HepG2 (cell line): ENCODE measurements around the gene F12. TPM values are rescaled to one million over a fixed set of nuclear protein-coding genes. Genes with fewer than 3 reads are reported as not detected.

ENCODE experiments used
- ATAC-seq: fragments of 200-7000 bp; cut with Tn5 transposase; 3 replicates; pipeline ENCODE4 v1.9.1; 2020; ENCODE audit warnings: mild to moderate bottlenecking, moderate library complexity
- BruUV-seq: library from RNA; stranded (reverse); fragments of 400-500 nt; replicated peaks from 2 replicates; lab custom pipeline; 2021; lab: Mats Ljungman, UMichigan
- CTCF ChIA-PET: fragments of 300-600 bp; formaldehyde crosslinking; extraction: SDS; loops from one replicate; lab custom pipeline; 2021; ENCODE audit warnings: low total read pairs, inconsistent platforms, low intra/inter-chr PET ratio; lab: Yijun Ruan, JAX
- POLR2A ChIA-PET: fragments of 350-600 bp; sonication (Branson Sonifier 250); formaldehyde crosslinking; loops from one replicate; lab custom pipeline; 2020; ENCODE audit warnings: antibody characterized with exemption, inconsistent platforms; lab: Yijun Ruan, JAX
- DNase-seq: peaks from one replicate; pipeline ENCODE4 v3.0.0-alpha.2; 2015; ENCODE audit warnings: low spot score
- FAIRE-seq: peaks from 3 replicates; lab custom pipeline; 2011; peaks lifted over from hg19 to GRCh38; lab: Jason Lieb, UNC
- H2AFZ ChIP-seq: one replicate; pipeline ENCODE4 v1.6.1; 2011; ENCODE audit warnings: low read length, inconsistent platforms
- H3K27ac ChIP-seq: fragments of 300-600 bp; 3 replicates; pipeline ENCODE4 v1.8.0; 2011; ENCODE audit warnings: mixed run types, mild to moderate bottlenecking, mixed read lengths, low read length, inconsistent platforms; ENCODE audit not compliant: insufficient read depth; ENCODE audit errors: extremely low read length
- H3K27me3 ChIP-seq, 2 experiments: fragments of 200-600 bp in 1 of 2; 2 replicates in 1 of 2; 3 replicates in 1 of 2; pipeline versions ENCODE4 v1.6.0 to v1.8.0; 2011; ENCODE audit warnings: low read length in 2 of 2, mild to moderate bottlenecking in 2 of 2, moderate library complexity in 2 of 2, inconsistent platforms in 1 of 2; ENCODE audit not compliant: insufficient read depth in 2 of 2, control insufficient read depth in 1 of 2
- H3K36me3 ChIP-seq, 2 experiments: fragments of 200-600 bp in 1 of 2; replicated peaks in 1 of 2; 2 replicates in 1 of 2; 3 replicates in 1 of 2; pipeline versions ENCODE4 v1.5.1 to v1.8.0; 2011; ENCODE audit warnings: low read length in 2 of 2, inconsistent platforms in 1 of 2; ENCODE audit not compliant: insufficient read depth in 2 of 2, control insufficient read depth in 1 of 2
- H3K4me1 ChIP-seq: 2 replicates; pipeline ENCODE4 v1.5.1; 2012; ENCODE audit warnings: low read length, inconsistent platforms; ENCODE audit not compliant: insufficient read depth
- H3K4me2 ChIP-seq: 2 replicates; pipeline ENCODE4 v1.6.0; 2011; ENCODE audit warnings: low read depth, low read length, inconsistent platforms
- H3K4me3 ChIP-seq, 3 experiments: fragments of 200-600 bp in 1 of 3; sonication (generic), shearing (Covaris generic) in 1 of 3; replicated peaks in 1 of 3; 2 replicates each; pipeline ENCODE4 v1.5.1; 2011 to 2016; ENCODE audit warnings: low read length in 3 of 3, inconsistent platforms in 2 of 3, low read depth in 2 of 3, mild to moderate bottlenecking in 2 of 3, control low read depth in 1 of 3, mixed read lengths in 1 of 3; ENCODE audit not compliant: insufficient read depth in 1 of 3
- H3K79me2 ChIP-seq: one replicate; pipeline ENCODE4 v1.6.1; 2011; ENCODE audit warnings: low read length, inconsistent platforms; ENCODE audit not compliant: insufficient read depth
- H3K9ac ChIP-seq: 2 replicates; pipeline ENCODE4 v1.6.0; 2011; ENCODE audit warnings: mild to moderate bottlenecking, low read depth, low read length, inconsistent platforms; ENCODE audit not compliant: insufficient read depth
- H3K9me3 ChIP-seq: 2 replicates; pipeline ENCODE4 v1.5.1; 2012; ENCODE audit warnings: mild to moderate bottlenecking, low read length
- H4K20me1 ChIP-seq: 2 replicates; pipeline ENCODE4 v1.6.0; 2011; ENCODE audit warnings: inconsistent platforms, mild to moderate bottlenecking, low read length, moderate library complexity; ENCODE audit not compliant: insufficient read depth
- CHD4 ChIP-seq: fragments of 200-600 bp; sonication (generic); IDR thresholded peaks from 2 replicates; pipeline ENCODE4 v1.7.0; 2017; ENCODE audit warnings: mild to moderate bottlenecking, low read length, borderline replicate concordance
- CREB1 ChIP-seq, 2 experiments: fragments of 450-650 bp in 1 of 2; IDR thresholded peaks; 2 replicates each; pipeline ENCODE4 v1.6.1; 2016 to 2017; ENCODE audit warnings: control low read depth in 1 of 2, mild to moderate bottlenecking in 1 of 2, missing compliant biosample characterization in 1 of 2, missing genetic modification characterization in 1 of 2
- ETV6 ChIP-seq: sonication (generic); formaldehyde crosslinking; conservative IDR thresholded peaks from 2 replicates; pipeline ENCODE4 v1.4.0; 2020; ENCODE audit warnings: missing genetic modification reagents
- HMGA1 ChIP-seq: sonication (generic); formaldehyde crosslinking; conservative IDR thresholded peaks from 2 replicates; pipeline ENCODE4 v1.4.0; 2020; ENCODE audit warnings: missing genetic modification reagents
- MBD4 ChIP-seq: IDR thresholded peaks from 2 replicates; pipeline ENCODE4 v1.6.1; 2012; ENCODE audit warnings: low read length, inconsistent platforms, borderline replicate concordance
- NR1H2 ChIP-seq: sonication (generic); formaldehyde crosslinking; IDR thresholded peaks from 2 replicates; pipeline ENCODE4 v1.8.1; 2022; ENCODE audit warnings: low read depth, missing genetic modification reagents, borderline replicate concordance
- NR2C2 ChIP-seq: sonication (generic); formaldehyde crosslinking; IDR thresholded peaks from 2 replicates; pipeline ENCODE4 v1.4.0; 2020; ENCODE audit warnings: missing genetic modification reagents, mild to moderate bottlenecking, moderate library complexity, borderline replicate concordance
- REL ChIP-seq: sonication (generic); formaldehyde crosslinking; conservative IDR thresholded peaks from 2 replicates; pipeline ENCODE4 v1.8.0; 2022; ENCODE audit warnings: mild to moderate bottlenecking, missing genetic modification reagents, moderate library complexity
- SIX4 ChIP-seq: sonication (generic); formaldehyde crosslinking; IDR thresholded peaks from 2 replicates; pipeline ENCODE4 v1.4.0; 2020; ENCODE audit warnings: missing genetic modification reagents
- TCF7L2 ChIP-seq: IDR thresholded peaks from 2 replicates; pipeline ENCODE4 v1.6.1; 2011; ENCODE audit warnings: mild to moderate bottlenecking, low read depth, low read length, moderate library complexity
- ZNF282 ChIP-seq: fragments of 450-650 bp; IDR thresholded peaks from 2 replicates; pipeline ENCODE4 v1.6.1; 2018; ENCODE audit not compliant: partially characterized antibody
- ZNF296 ChIP-seq: sonication (generic); formaldehyde crosslinking; conservative IDR thresholded peaks from 2 replicates; pipeline ENCODE4 v1.5.0; 2020; ENCODE audit warnings: mild to moderate bottlenecking, missing genetic modification reagents
- ZNF451 ChIP-seq: sonication (generic); formaldehyde crosslinking; IDR thresholded peaks from 2 replicates; pipeline ENCODE4 v1.5.0; 2020; ENCODE audit warnings: mild to moderate bottlenecking, missing genetic modification reagents
- ZNF563 ChIP-seq: sonication (generic); formaldehyde crosslinking; IDR thresholded peaks from 2 replicates; pipeline ENCODE4 v1.8.0; 2022; ENCODE audit warnings: mild to moderate bottlenecking, moderate library complexity, missing genetic modification reagents
- ZNF639 ChIP-seq: conservative IDR thresholded peaks from 2 replicates; pipeline ENCODE4 v1.6.1; 2018; ENCODE audit warnings: missing genetic modification reagents
- ZNF747 ChIP-seq: sonication (generic); formaldehyde crosslinking; IDR thresholded peaks from 2 replicates; pipeline ENCODE4 v1.8.1; 2023; ENCODE audit warnings: missing genetic modification reagents, mild to moderate bottlenecking, borderline replicate concordance
- ZNF839 ChIP-seq: sonication (generic); formaldehyde crosslinking; IDR thresholded peaks from 2 replicates; pipeline ENCODE4 v1.4.0; 2020; ENCODE audit warnings: missing genetic modification reagents, mild to moderate bottlenecking, borderline replicate concordance
- WGBS: methylation state at CpG from one replicate; pipeline ENCODE4 v1.1.6; 2017; ENCODE audit warnings: low lambda C conversion rate; 5-methylcytosine and 5-hydroxymethylcytosine counted together
- in situ Hi-C: cut with HindIII; loops from 2 replicates; pipeline ENCODE4 v1.10.0; 2017; ENCODE audit warnings: low pct_unique_long_range_greater_than_20kb; ENCODE audit not compliant: extremely low pct_ligation_motif_present
- intact Hi-C: fragments of 100-400 bp; cut with micrococcal nuclease; formaldehyde crosslinking; loops from one replicate; pipeline ENCODE4 v1.10.0; 2022; ENCODE audit not compliant: unreplicated experiment
- polyA plus RNA-seq, 8 experiments: library from polyadenylated mRNA; depleted of rRNA in 3 of 8; stranded (reverse) in 7 of 8; unstranded in 1 of 8; fragments of >200 nt; fragmentation: Illumina TruSeq in 4 of 8; extraction: Trizol in 4 of 8; gene quantifications; 2 replicates each; pipeline versions ENCODE4 v1.2.1 to v1.2.3, GENCODE V29; 2011 to 2016; ENCODE audit warnings: low read depth in 4 of 8, missing spikeins in 1 of 8, mixed read lengths in 1 of 8; ENCODE audit not compliant: insufficient read depth in 1 of 8
- total RNA-seq, 5 experiments: library from RNA; depleted of rRNA; stranded (reverse); fragments of >200 nt; fragmentation: Illumina TruSeq; extraction: Trizol; gene quantifications; 2 replicates each; pipeline ENCODE4 v1.2.3, GENCODE V29; 2016; ENCODE audit warnings: low read depth in 1 of 5
- TF ChIP-seq, protein P1 (sequence below): IDR thresholded peaks from 2 replicates; pipeline ENCODE4 v1.6.1; 2016
- TF ChIP-seq, protein P2 (sequence below): sonication (generic); formaldehyde crosslinking; IDR thresholded peaks from 2 replicates; pipeline ENCODE4 v1.8.0; 2022; ENCODE audit warnings: missing genetic modification reagents, mild to moderate bottlenecking, borderline replicate concordance

F12 gene
- total and polyA plus RNA-seq, 2 of the 13 experiments (the other 11 are each of a cell fraction or from before 2014, with no cell fraction given) = 2.5 to 3.0 TPM

DNA sequence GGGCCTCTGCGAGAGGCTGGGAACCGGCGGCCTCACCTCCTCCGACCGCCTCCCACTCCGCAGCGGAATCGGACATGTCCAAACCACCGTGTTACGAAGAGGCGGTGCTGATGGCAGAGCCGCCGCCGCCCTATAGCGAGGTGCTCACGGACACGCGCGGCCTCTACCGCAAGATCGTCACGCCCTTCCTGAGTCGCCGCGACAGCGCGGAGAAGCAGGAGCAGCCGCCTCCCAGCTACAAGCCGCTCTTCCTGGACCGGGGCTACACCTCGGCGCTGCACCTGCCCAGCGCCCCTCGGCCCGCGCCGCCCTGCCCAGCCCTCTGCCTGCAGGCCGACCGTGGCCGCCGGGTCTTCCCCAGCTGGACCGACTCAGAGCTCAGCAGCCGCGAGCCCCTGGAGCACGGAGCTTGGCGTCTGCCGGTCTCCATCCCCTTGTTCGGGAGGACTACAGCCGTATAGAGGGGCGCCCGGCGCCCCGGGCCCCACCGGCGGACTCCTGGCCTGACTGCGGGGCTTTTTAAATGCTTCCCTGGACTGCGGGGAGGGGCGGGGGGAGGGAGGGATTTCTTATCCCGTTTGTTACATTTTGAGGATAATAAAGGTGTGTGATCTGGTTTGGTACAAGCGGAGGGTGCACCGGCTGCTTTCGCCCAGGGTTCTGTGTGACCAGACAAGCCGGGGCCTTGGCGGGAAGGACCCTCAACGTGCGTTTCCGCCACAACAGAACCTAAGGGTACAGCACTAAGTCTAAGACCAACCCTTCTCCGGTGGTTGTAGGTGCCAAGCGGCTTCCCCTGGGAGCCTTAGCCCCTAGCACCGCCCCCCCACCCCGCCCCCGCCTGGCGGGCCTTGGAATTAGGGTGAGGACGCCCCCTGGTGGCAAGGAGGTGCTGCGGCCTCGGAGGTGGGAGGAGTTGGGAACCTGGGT, 46.6 kb upstream of the F12 start:
- ChIA-PET CTCF (interaction anchor here (1.0 to 4.8 kb wide), 11 partner anchors 8 to 146 kb away, joined by 3 to 54 read pairs (median 5); partner anchors contain the start of genes GRK6 and PDLIM7), POLR2A (interaction anchor here (0.8 to 4.4 kb wide), 19 partner anchors 10 to 342 kb away, joined by 3 to 29 read pairs (median 7); partner anchors contain the start of genes F12, GRK6 and PDLIM7)
- H3K9me3 ChIP-seq = no peaks in the 10 kb centered on the region
- H3K9ac ChIP-seq = peak overlapping the region; percentile 82
- H3K27ac ChIP-seq = peak overlapping the region; percentile 84
- no peaks in the 10 kb centered on the region; a peak in 1 of 5 replicates for H3K27me3 ChIP-seq
- peaks cover 0 to 7% of the 10 kb centered on the region in 2 experiments; a peak in 2 of 5 replicates for H3K36me3 ChIP-seq
- 3% methylated on average over 16 of the region's 76 CpGs for WGBS
- in situ Hi-C loops (loop anchor here (5.0 to 25.0 kb wide), 2 partner anchors 69 to 344 kb away; no protein-coding TSS in a partner anchor), intact Hi-C loops (loop anchor here (2.0 kb wide), 2 partner anchors 41 to 85 kb away; partner anchors contain the start of gene PDLIM7)
- H2AFZ ChIP-seq = no peak overlapping the region
- ATAC-seq (peak; percentile 32), FAIRE-seq (peak; percentile 60), DNase-seq (peak; percentile 77)
- H3K79me2 ChIP-seq = peaks cover 5% of the 10 kb centered on the region
- BruUV-seq = TSS peak; percentile 61
- H3K4me1 ChIP-seq = peaks cover 29% of the 10 kb centered on the region
- H4K20me1 ChIP-seq = peaks cover 12% of the 10 kb centered on the region; the same call in 1 of the 2 replicates
- peak overlapping the region; percentile 81 to 89 (median 87) for H3K4me3 ChIP-seq
- H3K4me2 ChIP-seq = peak overlapping the region; percentile 98
- no peak for TF ChIP-seq ZNF639
- no peak for TF ChIP-seq NR1H2 (CRISPR knock-in tag)
- no peak for TF ChIP-seq CHD4
- TF ChIP-seq ZNF839 (CRISPR knock-in tag) = no peak
- no peak for TF ChIP-seq TCF7L2
- TF ChIP-seq, protein P1, sequence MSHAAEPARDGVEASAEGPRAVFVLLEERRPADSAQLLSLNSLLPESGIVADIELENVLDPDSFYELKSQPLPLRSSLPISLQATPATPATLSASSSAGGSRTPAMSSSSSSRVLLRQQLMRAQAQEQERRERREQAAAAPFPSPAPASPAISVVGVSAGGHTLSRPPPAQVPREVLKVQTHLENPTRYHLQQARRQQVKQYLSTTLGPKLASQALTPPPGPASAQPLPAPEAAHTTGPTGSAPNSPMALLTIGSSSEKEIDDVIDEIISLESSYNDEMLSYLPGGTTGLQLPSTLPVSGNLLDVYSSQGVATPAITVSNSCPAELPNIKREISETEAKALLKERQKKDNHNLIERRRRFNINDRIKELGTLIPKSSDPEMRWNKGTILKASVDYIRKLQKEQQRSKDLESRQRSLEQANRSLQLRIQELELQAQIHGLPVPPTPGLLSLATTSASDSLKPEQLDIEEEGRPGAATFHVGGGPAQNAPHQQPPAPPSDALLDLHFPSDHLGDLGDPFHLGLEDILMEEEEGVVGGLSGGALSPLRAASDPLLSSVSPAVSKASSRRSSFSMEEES (CRISPR knock-in tag) = no peak
- TF ChIP-seq, protein P2, sequence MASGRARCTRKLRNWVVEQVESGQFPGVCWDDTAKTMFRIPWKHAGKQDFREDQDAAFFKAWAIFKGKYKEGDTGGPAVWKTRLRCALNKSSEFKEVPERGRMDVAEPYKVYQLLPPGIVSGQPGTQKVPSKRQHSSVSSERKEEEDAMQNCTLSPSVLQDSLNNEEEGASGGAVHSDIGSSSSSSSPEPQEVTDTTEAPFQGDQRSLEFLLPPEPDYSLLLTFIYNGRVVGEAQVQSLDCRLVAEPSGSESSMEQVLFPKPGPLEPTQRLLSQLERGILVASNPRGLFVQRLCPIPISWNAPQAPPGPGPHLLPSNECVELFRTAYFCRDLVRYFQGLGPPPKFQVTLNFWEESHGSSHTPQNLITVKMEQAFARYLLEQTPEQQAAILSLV = no peak; the same call in 1 of the 2 replicates
- TF ChIP-seq ZNF282 = no peak
- no peak for TF ChIP-seq SIX4 (CRISPR knock-in tag)
- TF ChIP-seq REL = peak; percentile 19; the same call in 1 of the 2 replicates
- 0 out of 2 replicates have a peak, but pooled peaks have one; percentile 44 for TF ChIP-seq ZNF451
- no peak for TF ChIP-seq ZNF296 (CRISPR knock-in tag)
- no peak for TF ChIP-seq MBD4
- no peak for TF ChIP-seq ETV6
- TF ChIP-seq ZNF747 (CRISPR knock-in tag) = no peak
- TF ChIP-seq CREB1 (IDR thresholded peaks at IDR 0.05) = no peak
- no peak for TF ChIP-seq CREB1 (CRISPR knock-in tag; IDR thresholded peaks at IDR 0.05)
- no peak for TF ChIP-seq HMGA1 (CRISPR knock-in tag)
- no peak for TF ChIP-seq NR2C2 (CRISPR knock-in tag)
- TF ChIP-seq ZNF563 (CRISPR knock-in tag) = peak; percentile 40; the same call in 1 of the 2 replicates
